Gastroesophageal sphincter (tissue), 3 donors: ENCODE measurements around the gene MPPED1.

Experiments used
- POLR2A ChIP-seq, 2 donors: fragments of 450-650 bp; IDR thresholded peaks; one replicate each; pipeline ENCODE4 v1.6.1; 2017; ENCODE audit warnings: antibody characterized with exemption in 2 of 2, mild to moderate bottlenecking in 2 of 2, moderate library complexity in 1 of 2
- TF ChIP-seq, protein P1 (sequence below), 4 experiments: fragments of 200-600 bp in 2 of 4; fragments of 450-650 bp in 2 of 4; sonication (generic) in 1 of 4; IDR thresholded peaks; one replicate each; pipeline ENCODE4 v1.5.1; 2017 to 2019; ENCODE audit warnings: antibody characterized with exemption in 4 of 4, mild to moderate bottlenecking in 2 of 4, moderate library complexity in 2 of 4

DNA sequence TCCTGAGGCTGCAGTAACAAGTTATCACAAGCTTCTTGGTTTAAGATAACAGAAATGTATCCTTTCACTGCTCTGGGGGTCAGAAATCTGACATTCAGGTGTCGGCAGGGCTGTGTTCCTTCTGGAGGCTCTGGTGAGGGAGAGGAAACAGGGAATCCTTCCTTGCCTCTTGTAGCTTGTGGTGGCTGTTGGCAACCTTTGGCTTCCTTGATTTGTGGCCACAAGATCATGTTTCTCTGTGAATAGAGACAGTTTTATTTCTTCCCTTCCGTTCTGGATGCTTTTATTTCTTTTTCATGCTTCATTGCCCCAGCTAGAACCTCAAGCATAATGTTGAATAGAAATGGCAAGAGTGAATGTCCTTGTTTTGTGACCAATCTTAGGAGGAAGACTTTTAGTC, 44.0 kb downstream of the MPPED1 start:
- TF ChIP-seq, protein P1, sequence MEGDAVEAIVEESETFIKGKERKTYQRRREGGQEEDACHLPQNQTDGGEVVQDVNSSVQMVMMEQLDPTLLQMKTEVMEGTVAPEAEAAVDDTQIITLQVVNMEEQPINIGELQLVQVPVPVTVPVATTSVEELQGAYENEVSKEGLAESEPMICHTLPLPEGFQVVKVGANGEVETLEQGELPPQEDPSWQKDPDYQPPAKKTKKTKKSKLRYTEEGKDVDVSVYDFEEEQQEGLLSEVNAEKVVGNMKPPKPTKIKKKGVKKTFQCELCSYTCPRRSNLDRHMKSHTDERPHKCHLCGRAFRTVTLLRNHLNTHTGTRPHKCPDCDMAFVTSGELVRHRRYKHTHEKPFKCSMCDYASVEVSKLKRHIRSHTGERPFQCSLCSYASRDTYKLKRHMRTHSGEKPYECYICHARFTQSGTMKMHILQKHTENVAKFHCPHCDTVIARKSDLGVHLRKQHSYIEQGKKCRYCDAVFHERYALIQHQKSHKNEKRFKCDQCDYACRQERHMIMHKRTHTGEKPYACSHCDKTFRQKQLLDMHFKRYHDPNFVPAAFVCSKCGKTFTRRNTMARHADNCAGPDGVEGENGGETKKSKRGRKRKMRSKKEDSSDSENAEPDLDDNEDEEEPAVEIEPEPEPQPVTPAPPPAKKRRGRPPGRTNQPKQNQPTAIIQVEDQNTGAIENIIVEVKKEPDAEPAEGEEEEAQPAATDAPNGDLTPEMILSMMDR (IDR thresholded peaks at IDR 0.05): no peak
- no peak for TF ChIP-seq POLR2A (IDR thresholded peaks at IDR 0.05)
